HG02938 (cell line): Measurements from ENCODE around the gene FLT4.

Experiments
- ATAC-seq: cut with Tn5 transposase; IDR thresholded peaks from one replicate; pipeline ENCODE4 v1.9.1; 2021; ENCODE audit warnings: mild to moderate bottlenecking, moderate library complexity; ENCODE audit not compliant: unreplicated experiment

FLT4 gene

DNA sequence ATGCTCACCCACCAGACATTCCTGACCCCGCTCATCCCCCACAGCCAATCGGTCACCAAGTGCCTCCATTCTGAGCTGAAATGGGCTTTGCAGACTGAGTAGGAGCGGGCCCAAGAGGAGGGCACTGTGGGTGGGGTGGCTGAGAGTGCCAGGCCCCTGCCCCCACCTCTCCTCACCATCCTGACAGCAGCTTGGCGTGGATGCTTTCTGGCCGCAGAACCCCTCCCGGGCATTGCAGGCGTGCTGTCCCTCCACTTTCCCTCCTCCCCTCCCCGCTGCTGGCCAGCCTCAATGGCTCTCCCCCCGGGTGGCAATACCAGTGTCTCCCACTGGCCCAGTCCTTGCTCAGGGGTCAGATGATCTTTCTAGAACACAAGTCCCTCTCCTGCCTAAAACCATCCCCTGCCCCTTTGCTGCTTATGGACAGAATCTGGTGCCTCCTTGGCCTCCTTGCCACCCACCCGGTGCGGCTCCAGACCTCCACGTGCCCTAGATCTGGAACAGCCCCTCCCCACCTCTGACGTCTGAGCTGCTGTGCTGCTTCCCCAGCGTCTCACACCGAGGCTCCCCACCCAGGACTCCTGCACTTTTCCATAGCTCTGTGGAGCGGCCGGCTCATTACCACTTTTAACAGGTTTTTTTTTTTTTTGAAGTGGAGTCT, 6.1 kb downstream of the FLT4 start:
- ATAC-seq, result no peak

DNA sequence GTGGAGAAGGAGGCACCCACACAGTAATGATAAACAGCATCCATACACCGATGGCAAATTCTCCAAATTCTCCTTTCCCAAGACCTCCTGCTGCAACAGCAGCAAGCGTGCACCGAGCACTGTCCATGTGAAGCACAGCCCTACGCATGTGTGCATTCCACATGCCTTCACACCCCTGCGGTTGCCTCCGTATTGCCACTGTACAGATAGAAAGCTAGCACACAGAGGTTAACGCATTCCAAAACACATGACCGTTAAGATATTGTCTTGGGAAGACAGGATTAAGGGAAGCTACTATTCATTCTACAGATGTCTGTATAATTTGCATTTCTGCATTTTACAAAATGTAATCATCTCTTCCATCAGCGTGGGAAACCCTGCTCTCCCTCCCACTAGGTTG, 6.6 kb downstream of the FLT4 start:
- no peak for ATAC-seq

DNA sequence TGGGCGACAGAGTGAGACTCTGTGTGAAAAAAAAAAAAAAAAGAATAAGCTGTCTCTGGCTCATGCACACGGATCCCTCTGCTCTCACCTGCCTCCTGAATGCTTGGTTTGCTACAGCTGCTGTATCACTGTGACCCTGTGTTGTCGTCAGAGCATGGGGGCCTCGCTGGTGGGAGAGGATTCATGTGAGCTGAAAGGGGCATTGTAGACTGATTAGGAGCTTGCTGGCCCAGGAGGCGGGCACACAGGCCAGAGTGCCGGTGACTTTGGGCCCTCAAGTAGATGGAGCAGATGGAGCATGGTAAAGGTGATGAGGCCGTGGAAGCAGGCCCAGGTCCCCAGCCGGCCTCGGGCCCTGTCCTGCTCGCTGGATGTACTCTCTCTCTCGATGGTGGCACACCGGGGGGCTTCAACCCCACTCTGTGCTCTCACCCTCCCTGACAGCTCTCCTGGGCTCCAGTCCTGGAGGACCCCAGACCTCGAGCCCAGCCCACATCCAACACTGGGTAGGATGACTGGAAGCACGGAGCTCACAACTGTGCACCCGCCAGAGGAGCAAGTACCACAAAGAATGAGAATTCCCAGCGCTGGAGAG, 7.1 kb downstream of the FLT4 start:
- ATAC-seq, result no peak

DNA sequence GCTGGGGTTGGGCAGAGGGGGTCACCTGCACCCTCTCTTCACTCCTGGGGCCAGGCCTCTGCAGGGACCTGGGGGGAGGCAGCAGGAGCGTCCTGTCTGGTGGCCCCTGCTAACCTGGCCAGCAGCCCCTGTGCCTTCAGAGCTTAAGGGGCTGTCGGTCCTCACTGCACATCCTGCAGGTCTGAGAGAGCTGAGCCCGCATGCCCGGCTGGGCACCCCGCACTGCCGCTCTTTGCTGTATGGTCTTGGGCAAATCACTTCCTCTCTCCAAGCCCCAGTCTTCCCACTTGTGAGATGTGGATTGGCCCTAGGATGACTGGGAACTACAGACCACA, 7.9 kb downstream of the FLT4 start:
- ATAC-seq, result no peak

DNA sequence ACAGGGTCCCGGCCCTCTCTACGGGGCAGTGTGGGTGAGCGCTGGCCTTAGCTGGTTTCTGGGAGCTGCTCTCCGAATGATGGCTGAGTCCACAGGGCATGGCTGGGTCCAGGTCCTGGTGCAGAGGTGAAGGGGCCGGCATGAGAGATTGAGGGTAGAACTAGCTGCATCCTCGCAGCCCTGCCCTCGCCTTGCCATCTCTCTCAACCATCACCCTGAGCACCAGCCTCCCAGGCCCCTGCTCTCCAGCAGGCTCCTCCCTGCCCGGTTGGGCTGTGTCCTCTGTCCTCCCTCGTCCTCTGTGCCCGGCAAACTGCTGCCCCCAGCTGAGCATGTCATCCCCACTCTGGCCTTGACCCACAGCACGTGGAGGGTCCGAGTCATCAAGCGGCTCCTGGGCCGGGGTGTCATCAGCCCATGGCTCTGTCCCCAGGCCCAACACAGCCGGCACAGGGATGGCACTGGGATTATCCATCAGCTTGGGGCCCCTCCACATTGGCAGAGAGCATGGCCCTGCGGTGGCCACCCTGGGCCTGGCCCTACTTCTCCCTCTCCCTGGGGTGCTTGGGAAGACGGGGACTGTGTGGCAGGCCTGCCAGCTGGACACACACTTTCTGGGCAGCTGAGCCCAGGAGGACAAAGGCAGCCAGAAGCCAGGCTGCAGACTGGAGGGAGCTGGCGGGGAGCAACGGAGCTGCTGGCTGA, 8.4 kb downstream of the FLT4 start:
- ATAC-seq, result no peak

DNA sequence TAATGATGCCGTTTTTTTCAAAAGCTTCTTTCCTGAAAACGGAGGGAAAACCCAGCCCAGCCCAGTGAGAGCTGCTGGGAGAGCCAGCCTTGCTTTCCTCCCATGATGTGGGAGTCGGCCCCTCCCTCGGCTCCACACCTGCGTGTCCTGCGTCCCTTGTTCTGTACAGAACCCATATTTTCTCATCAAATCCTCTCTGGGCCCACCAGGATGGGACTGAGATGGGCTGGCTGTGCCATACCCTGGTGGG, 8.9 kb downstream of the FLT4 start:
- ATAC-seq, result no peak

DNA sequence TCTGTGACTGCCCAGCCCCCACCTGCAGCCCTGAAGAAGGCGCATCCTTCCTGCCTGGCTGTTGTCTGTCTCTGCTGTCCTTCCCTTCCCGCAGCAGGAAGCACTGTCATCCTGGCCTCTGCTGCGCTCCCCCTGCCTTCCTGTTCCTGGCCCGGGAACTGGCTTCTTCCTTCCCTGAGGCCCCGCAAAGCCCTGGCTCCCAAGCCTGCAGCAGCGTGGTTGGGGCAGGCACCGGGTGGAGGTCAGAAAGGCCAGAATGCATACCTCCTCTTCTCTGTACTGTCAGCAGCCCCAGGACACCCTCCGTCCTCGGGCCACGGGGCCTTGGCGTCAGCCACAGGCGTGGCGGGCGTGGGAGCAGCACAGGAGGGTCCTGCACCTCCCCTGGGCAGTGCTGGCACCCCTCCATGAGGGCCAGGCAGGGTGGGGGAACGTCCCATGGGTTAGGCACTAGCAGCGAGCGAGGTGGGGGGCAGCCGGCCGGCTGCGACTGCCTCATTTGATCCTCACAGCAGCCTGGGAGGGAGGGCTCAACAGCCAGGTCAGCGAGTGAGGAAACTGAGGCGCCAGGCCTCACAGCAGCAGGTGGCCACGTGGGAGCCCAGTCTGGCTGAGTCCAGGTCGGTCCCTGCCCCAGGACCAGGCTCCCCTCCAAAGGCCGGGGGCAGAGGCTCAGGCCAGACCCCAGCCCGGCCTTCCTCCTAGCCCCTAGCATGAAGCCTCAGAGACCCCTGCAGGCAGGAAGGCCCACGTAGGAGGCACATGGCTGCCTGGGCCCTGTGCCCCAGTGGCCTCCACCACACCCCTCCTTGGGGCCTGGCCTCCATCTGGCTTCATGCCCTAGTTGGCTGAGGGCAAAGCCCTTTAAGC, 9.4 kb downstream of the FLT4 start:
- no peak for ATAC-seq

DNA sequence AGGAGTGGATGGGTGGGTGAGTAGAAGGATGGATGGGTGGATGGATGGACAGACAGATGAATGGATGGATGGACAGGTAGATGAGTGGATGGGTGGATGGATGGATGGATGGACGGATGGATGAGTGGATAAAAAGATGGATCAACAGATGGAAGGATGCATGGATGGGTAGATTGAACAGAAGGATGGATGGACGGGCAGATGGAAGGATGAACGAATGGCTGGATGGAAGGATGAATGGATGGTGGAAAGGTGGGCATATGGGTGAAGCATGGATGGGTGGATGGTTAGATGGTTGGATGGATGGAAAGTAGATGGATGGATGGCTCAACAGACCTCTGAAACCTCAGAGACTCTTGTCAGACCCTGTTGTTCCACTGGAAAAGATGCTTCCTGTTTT, 10.1 kb downstream of the FLT4 start:
- ATAC-seq, result no peak

DNA sequence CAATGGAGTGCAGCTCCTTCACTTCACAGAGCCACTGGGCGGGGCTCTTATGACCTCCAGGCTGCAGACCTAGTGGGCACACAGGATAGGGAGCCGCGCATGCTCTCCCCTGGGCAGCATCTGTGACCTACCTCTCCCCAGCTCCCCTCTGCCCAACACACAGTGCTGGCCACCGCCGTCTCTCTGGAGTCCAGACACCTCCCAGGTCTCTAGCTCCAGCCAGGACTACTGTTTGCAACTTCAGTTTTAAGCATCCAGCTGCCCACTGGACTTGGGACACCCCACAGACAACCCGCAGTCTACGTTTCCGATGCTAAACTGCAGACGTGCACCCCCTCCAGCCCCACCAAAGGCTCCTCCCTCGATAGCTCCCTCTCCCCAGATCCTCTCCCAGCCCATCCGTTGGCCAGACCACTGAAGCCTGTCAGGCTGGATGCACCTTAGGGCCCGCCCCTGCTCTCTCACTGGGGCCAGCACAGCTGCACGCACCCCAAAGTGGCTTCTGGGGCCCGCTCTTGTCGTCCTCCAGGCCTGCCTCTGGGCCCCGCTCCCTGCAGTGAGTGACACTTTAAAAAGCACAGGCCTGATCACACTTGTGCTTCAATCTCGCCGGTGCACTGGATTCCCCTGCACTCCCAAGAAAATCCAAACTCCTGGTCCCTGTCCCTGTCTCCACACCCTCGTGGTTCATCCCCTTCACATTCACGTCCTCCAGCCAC, 11.3 kb downstream of the FLT4 start:
- no peak for ATAC-seq

DNA sequence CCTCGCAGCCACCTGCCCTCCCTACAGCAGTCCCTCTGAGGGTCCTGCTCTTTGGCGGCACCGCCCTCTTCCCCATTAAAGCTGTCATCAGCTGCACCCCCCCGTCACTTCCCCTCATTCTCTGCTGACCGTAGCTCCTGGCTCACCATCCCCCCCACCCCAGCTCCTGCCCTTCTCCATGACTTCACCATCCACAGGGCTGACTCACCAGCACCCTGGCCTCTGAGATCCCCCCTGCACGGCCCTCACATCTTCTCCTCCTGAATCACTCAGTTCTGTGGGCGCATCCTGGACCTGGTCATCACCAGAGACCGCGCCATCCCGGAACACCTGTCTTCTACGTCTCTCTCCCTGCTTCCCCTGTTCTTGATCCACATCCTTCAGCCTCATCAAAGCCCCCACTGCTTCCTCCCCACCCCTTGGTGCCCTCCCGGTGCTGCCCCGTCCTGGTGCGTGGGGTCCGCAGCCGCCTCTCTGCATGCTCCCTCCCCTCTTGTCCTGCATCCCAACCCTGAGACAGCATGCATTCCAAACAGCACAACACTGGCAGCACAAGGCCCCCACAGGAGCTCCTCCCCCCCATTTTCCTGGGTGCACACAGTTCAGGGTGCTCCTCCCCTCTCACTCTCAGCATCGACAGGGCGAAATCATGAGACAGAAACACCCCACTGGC, 12.9 kb downstream of the FLT4 start:
- no peak for ATAC-seq

DNA sequence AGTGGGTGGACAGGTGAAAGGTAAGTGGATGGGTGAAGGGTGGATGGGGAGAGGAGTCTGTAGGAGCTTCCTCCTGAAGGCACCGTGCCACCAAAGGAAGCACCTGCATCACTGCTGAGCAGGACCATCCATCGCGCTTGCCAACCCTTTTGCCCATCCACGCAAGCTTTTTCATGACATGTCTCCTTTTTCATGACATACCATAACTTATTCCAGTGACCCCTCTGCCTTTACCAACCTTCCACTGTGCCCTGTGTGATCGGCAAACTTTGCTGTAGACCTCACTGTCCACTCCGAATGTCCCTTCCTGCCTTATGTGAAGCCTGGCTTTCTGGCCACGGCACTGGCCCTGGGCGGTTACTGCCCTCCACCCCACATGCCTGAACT, 13.4 kb downstream of the FLT4 start:
- no peak for ATAC-seq

DNA sequence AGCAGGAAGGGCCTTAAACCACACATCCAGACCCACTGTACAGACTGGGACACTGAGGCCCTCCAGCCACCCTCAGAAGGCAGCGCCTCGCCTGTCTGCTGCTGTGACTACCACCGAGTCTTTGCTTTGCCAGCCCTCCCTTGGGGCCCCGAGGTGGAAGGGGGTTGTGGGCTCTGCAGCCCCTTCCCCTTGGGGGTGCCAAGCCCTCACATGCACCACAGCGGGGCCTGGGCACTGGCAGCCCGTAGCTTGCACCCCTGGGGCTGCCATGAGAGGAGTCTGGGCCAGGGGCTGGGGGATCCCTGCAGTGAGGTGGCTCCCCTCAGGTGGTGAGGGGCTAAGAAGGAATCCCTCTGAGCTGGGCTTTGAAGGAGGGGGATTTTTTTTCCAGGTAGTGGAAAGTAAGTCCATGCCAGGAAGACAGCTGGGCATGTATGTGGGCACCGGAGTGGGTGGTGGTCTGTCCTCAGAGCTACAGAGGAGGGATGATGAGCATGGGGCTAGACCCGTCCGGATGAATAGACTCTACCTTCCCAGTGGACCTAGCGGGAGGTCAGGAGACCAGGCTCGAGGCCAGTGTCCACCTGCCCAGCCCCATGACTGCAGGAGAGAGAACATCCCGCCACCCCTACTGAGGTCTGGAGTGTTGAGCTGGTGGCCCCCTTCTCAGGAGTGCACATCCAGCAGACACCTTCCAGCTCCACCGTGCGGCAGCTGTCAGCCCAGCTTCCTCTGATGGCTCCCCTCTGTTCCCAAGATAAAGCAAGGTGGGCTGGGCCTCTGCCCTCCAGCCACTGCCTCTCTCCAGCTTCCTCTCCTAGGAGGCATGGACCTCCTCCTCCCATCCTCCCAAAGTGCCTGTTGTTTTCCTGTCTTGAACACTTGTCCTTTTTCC, 15.9 kb downstream of the FLT4 start:
- ATAC-seq, result no peak

DNA sequence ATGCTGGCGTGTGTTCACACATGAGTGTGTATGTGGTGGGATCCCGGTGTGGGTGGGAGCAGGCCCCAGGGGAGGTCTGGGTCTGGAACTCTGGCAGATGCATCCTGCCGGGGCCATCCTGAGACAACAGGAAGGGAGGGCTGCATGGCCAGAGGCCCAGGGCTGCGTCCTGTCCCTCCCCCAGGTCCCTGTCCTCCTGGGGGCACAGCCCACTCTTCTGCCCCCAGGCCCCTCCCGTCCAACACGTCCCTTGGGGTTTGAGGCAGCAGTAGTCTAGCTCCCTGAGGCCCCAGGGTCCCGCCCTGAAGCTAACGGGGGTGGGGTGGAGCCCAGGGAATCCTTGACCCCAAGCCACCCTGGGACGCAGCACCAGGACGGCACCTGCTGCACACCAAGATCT, 16.6 kb downstream of the FLT4 start:
- no peak for ATAC-seq

DNA sequence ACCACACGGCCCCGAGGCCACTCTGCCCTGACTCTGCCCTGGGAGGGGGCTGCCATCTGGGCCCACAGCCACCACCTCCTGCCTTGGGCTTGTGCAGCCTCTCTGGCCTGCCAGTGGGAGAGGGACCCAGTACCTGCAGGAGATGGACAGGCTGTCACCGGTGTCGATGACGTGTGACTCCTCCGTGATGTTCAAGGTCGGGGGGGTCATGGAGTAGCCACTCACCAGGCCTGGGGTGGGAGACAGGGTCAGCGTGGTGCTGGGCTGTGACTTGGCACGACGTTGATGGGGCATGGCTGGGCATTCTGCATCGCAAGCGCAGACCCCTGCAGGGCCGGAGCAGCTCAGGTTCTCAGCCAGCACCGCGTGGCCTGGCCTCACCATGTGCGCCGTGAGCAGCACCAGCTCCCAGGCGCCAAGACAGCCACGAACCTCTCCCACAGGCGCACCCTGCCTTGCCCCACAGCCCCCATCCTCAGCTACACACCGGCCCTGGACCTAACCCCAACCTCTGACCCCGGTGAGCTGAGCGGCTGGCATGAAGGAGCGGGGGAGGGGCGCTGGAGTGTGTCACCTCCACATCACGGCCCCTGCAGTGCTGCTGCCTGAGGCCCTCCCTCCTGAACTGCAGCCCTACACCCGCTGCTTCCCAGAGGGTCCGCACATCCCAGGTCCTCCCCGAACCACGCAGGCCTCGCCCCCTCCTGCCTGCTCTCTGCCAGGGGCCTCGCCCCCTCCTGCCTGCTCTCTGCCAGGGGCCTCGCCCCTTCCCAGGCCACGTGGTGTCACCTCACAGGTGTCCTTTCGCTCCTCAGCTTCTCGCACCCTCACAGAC, 17.6 kb downstream of the FLT4 start:
- ATAC-seq, result no peak

DNA sequence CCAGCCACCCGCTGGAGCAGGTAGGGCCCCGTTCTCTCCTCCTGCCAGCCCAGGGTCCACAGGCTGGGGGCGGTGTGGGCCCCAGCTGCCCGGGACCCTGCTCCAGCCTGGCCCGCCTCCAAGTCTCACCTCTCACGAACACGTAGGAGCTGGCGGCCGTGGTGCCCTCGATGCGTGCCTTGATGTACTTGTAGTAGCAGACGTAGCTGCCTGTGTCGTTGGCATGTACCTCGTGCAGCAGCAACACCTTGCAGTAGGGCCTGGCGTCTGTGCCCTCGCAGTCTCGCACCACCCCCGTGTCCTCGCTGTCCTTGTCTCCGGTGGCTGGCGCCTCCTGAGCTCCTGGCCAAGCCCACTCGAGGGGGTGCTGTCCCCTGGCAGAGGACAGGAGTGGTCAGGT, 19.0 kb downstream of the FLT4 start:
- ATAC-seq, result no peak

DNA sequence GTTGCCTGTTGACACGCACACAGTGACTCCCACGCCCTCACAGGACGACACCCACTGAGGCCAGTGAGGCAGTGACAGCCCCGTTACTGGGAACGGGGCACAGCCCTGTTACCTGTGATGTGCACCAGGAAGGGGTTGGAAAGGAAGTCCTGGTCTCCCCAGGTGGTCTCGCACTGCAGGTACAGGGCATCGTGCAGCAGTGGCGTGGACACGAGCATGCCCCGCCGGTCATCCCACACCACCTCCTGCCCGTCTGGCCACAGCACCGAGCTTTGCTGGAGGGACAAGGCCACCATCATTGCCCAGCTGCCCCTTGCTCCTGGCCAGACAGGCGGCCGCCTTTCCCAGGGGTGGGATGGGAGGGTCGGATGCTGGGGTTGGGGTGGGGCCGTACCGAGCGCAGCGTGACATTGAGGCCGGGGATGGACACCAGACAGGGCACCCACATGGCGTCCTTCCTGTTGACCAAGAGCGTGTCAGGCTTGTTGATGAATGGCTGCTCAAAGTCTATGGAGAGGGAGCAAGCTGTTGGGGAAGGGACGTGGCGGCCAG, 19.5 kb downstream of the FLT4 start:
- ATAC-seq, result no peak

DNA sequence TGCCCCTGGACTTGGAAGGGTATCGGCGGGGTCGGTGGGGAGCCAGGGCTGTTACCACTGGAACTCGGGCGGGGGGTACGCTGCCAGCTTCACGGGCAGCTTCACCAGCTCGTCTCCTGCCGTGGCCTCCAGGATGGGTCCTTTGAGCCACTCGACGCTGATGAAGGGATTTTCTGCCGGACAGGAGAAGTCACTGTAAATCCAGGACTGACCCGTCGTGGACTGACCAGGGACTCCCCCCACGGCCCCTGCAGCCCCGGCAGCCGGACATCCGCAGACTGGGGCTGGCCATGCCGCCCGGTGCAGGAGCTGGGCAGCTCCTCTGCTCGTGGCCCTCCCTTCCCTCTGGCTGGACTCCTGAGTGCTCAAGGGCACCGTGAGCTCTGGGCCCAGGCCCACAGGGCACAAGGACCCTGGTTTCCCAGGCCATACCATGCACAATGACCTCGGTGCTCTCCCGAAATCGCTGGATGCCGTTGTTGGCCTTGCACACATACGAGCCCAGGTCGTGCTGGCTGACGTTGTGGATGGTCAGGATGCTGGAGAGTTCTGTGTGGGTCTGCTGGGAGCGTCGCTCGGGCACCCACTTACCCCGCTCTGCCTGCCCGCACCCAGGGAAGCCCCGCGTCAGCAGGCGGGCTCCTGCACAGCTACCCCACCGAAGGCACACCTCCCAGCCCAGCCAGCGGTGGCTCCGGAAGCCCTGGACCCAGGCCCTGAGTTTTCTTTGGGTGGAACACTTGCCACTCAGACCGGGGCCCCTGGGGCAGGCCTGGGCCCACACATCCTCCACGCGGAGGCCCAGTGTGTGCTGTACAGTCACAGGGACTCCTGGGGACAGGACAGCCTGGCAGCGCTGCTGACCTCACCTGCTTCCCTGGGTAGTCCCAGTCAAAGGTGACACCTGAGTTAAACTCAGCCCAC, 20.3 kb downstream of the FLT4 start:
- no peak for ATAC-seq

DNA sequence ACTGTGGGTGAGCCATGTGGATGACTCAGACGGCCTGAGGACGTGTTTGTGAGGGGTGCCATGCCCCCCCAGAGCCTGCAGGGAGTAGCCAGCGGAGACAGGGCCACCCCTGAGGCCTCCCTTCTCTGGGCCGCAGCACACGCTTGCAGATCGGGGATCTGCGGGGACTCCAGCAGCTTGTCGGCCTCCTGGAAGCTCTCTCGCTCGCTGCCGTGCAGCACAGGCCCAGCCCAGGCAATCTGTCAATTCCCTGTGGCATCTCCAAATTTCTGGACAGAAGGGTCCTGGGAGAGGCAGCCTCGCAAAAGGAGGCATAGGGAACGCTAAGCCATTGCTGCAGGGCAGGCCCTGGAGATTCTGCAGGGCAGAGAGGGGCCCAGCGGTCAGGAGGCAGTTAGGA, 21.2 kb downstream of the FLT4 start:
- ATAC-seq, result no peak
